Caco-2 (cell line): ENCODE data around the gene ZC3HAV1. TPM values are rescaled to one million over a fixed set of nuclear protein-coding genes. Genes with fewer than 3 reads are reported as not detected.
"Not testable (repeated sequence)": the region's sequence is repeated elsewhere in the genome, so short reads cannot be mapped to it uniquely, and the experiment has no call there.

Experiments
- BruUV-seq: library from RNA; stranded (reverse); fragments of 400-500 nt; replicated peaks from 2 replicates; lab custom pipeline; 2021; lab: Mats Ljungman, UMichigan
- CTCF ChIA-PET: fragments of 300-600 bp; sonication (Branson Sonifier 250); formaldehyde crosslinking; loops from one replicate; lab custom pipeline; 2022; ENCODE audit warnings: antibody characterized with exemption; lab: Charles Lee
- POLR2A ChIA-PET: fragments of 300-600 bp; sonication (Branson Sonifier 250); formaldehyde crosslinking; loops from one replicate; lab custom pipeline; 2022; ENCODE audit warnings: antibody characterized with exemption; lab: Charles Lee
- DNase-seq, 2 experiments: peaks; one replicate each; pipeline versions ENCODE4 v3.0.0 to v3.0.0-alpha.2; 2020 to 2022
- H3K27me3 ChIP-seq: replicated peaks from 2 replicates; pipeline ENCODE4 v1.6.0; 2011; ENCODE audit warnings: low read length; ENCODE audit not compliant: control insufficient read depth, insufficient read depth
- H3K36me3 ChIP-seq: 2 replicates; pipeline ENCODE4 v1.5.1; 2011; ENCODE audit warnings: low read length; ENCODE audit not compliant: control insufficient read depth, insufficient read depth
- H3K4me1 ChIP-seq: fragments of 250-450 bp; sonication (Bioruptor Pico); 2 replicates; pipeline ENCODE4 v1.5.1; 2020; ENCODE audit warnings: mild to moderate bottlenecking
- H3K4me3 ChIP-seq: 2 replicates; pipeline ENCODE4 v1.5.1; 2011; ENCODE audit warnings: low read depth, mild to moderate bottlenecking, control low read depth, low read length
- H3K9me3 ChIP-seq: fragments of 250-450 bp; sonication (Bioruptor Pico); 2 replicates; pipeline ENCODE4 v1.5.1; 2020; ENCODE audit warnings: mild to moderate bottlenecking, moderate library complexity
- H3K27ac Mint-ChIP-seq: one replicate; pipeline ENCODE4 v1.8.0; 2022; ENCODE audit warnings: mixed read lengths; ENCODE audit not compliant: unreplicated experiment
- H3K27me3 Mint-ChIP-seq: one replicate; pipeline ENCODE4 v1.8.0; 2022; ENCODE audit warnings: mixed read lengths; ENCODE audit not compliant: insufficient read depth, unreplicated experiment
- H3K36me3 Mint-ChIP-seq: one replicate; pipeline ENCODE4 v1.8.0; 2022; ENCODE audit warnings: mild to moderate bottlenecking, mixed read lengths; ENCODE audit not compliant: insufficient read depth, unreplicated experiment
- H3K4me1 Mint-ChIP-seq: one replicate; pipeline ENCODE4 v1.8.0; 2022; ENCODE audit warnings: low read depth, mixed read lengths; ENCODE audit not compliant: unreplicated experiment
- H3K4me3 Mint-ChIP-seq: one replicate; pipeline ENCODE4 v1.8.0; 2022; ENCODE audit warnings: mild to moderate bottlenecking, moderate library complexity, mixed read lengths; ENCODE audit not compliant: unreplicated experiment
- H3K9me3 Mint-ChIP-seq: one replicate; pipeline ENCODE4 v1.8.0; 2022; ENCODE audit warnings: mixed read lengths; ENCODE audit not compliant: unreplicated experiment
- intact Hi-C: fragments of 100-400 bp; cut with micrococcal nuclease; formaldehyde crosslinking; loops from one replicate; pipeline ENCODE4 v1.10.0; 2022; ENCODE audit not compliant: unreplicated experiment
- total RNA-seq: library from RNA; stranded (reverse); gene quantifications from 2 replicates; pipeline ENCODE4 v1.2.3, GENCODE V29; 2022
- TF ChIP-seq, protein P1 (sequence below), 2 experiments: fragments of 200-600 bp in 1 of 2; IDR thresholded peaks; 1 replicate in 1 of 2; 2 replicates in 1 of 2; pipeline versions ENCODE4 v1.5.1 to v1.8.0; 2011 to 2022; ENCODE audit warnings: antibody characterized with exemption in 1 of 2, control low read depth in 1 of 2, inconsistent platforms in 1 of 2, low read depth in 1 of 2, low read length in 1 of 2, mild to moderate bottlenecking in 1 of 2, moderate library complexity in 1 of 2; ENCODE audit not compliant: insufficient read depth in 1 of 2, severe bottlenecking in 1 of 2, unreplicated experiment in 1 of 2

The ZC3HAV1 gene
- total RNA-seq, 1 experiment from 2014 or later: 30.8 TPM

GRCh38 chr7:139029353-139029752 is 80.2 kb downstream of the ZC3HAV1 start:
- no TSS peak for BruUV-seq
- H3K27ac Mint-ChIP-seq: peak overlapping the region; percentile 27
- no peaks in the 10 kb centered on the region for H3K9me3 Mint-ChIP-seq
- Histone ChIP-seq H3K9me3 (no peaks in the 10 kb centered on the region), H3K4me3 (no peak overlapping the region), H3K36me3 (peaks cover 1% of the 10 kb centered on the region; the same call in 1 of the 2 replicates), H3K4me1 (peaks cover 4% of the 10 kb centered on the region), H3K27me3 (no peaks in the 10 kb centered on the region)
- H3K4me3 Mint-ChIP-seq: no peak overlapping the region
- H3K27me3 Mint-ChIP-seq: no peaks in the 10 kb centered on the region
- DNase-seq: no peak
- H3K4me1 Mint-ChIP-seq: no peaks in the 10 kb centered on the region
- intact Hi-C loops: no loop called here
- H3K36me3 Mint-ChIP-seq: peaks cover 76% of the 10 kb centered on the region
- POLR2A ChIA-PET: no interaction called here
- CTCF ChIA-PET: no interaction called here
- TF ChIP-seq, protein P1, sequence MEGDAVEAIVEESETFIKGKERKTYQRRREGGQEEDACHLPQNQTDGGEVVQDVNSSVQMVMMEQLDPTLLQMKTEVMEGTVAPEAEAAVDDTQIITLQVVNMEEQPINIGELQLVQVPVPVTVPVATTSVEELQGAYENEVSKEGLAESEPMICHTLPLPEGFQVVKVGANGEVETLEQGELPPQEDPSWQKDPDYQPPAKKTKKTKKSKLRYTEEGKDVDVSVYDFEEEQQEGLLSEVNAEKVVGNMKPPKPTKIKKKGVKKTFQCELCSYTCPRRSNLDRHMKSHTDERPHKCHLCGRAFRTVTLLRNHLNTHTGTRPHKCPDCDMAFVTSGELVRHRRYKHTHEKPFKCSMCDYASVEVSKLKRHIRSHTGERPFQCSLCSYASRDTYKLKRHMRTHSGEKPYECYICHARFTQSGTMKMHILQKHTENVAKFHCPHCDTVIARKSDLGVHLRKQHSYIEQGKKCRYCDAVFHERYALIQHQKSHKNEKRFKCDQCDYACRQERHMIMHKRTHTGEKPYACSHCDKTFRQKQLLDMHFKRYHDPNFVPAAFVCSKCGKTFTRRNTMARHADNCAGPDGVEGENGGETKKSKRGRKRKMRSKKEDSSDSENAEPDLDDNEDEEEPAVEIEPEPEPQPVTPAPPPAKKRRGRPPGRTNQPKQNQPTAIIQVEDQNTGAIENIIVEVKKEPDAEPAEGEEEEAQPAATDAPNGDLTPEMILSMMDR (IDR thresholded peaks at IDR 0.05; ENCODE audit: insufficient read depth in 1 of 2, low read depth in 1 of 2, low read length in 1 of 2, severe bottlenecking in 1 of 2, unreplicated experiment in 1 of 2): no peak

DNA sequence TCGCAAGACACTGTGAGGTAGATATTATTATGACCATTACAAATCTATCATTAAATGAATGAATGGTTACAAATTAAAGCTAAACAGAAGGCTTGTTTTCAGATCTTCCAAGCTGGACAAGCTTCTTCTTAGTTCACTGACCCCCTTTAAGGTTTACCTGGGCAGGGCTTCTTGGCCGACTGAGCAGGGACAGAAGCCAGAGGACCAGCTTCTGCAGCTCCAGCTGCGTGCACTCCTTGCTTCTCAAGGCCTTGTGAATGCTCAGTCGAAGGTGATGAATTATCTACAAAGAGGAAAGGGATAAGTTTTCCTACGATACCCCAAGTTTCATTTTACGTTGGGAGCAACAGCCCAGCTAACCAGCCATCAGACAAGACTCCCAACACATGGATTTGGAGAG is 83.0 kb downstream of the ZC3HAV1 start:
- no peaks in the 10 kb centered on the region for H3K9me3 Mint-ChIP-seq
- H3K27ac Mint-ChIP-seq: no peak overlapping the region
- peaks cover 78% of the 10 kb centered on the region for H3K36me3 Mint-ChIP-seq
- H3K4me3 Mint-ChIP-seq: no peak overlapping the region
- H3K4me1 ChIP-seq: no peaks in the 10 kb centered on the region
- H3K4me3 ChIP-seq: no peak overlapping the region
- peaks cover 1% of the 10 kb centered on the region; the same call in 1 of the 2 replicates for H3K36me3 ChIP-seq
- H3K27me3 Mint-ChIP-seq: no peaks in the 10 kb centered on the region
- TF ChIP-seq, protein P1 (IDR thresholded peaks at IDR 0.05; ENCODE audit: insufficient read depth in 1 of 2, low read depth in 1 of 2, low read length in 1 of 2, severe bottlenecking in 1 of 2, unreplicated experiment in 1 of 2): no peak
- peaks cover 7% of the 10 kb centered on the region for H3K4me1 Mint-ChIP-seq
- ChIA-PET POLR2A (no interaction called here), CTCF (no interaction called here)
- intact Hi-C loops: no loop called here
- BruUV-seq: no TSS peak
- no peaks in the 10 kb centered on the region for H3K9me3 ChIP-seq
- H3K27me3 ChIP-seq: no peaks in the 10 kb centered on the region
- no peak for DNase-seq

DNA sequence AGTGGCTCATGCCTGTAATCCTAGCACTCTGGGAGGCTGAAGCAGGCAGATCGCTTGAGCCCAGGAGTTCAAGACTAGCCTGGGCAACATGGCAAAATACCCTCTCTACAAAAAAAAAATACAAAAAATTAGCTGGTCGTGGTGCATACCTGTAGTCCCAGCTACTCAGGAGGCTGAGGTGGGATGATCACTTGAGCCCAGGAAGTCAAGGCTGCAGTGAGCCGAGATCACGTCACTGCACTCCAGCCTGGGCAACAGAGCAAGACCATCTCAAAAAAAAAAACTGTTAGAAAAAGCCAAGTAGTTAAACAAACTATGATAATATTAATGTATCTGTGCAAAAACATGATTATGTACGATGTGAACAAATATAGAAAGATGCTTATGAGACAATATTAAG is 83.7 kb downstream of the ZC3HAV1 start:
- H3K4me3 ChIP-seq, H3K36me3 ChIP-seq, DNase-seq, H3K4me3 Mint-ChIP-seq, intact Hi-C loops, H3K4me1 ChIP-seq, CTCF ChIA-PET, H3K4me1 Mint-ChIP-seq, H3K27ac Mint-ChIP-seq, H3K9me3 ChIP-seq, H3K27me3 Mint-ChIP-seq, H3K27me3 ChIP-seq, H3K9me3 Mint-ChIP-seq, BruUV-seq: not testable (repeated sequence)
- POLR2A ChIA-PET: interaction anchor here (0.6 kb wide), 1 partner anchor 267 kb away, joined by 4 read pairs; no protein-coding TSS in a partner anchor
- H3K36me3 Mint-ChIP-seq: peaks cover 71% of the 10 kb centered on the region

DNA sequence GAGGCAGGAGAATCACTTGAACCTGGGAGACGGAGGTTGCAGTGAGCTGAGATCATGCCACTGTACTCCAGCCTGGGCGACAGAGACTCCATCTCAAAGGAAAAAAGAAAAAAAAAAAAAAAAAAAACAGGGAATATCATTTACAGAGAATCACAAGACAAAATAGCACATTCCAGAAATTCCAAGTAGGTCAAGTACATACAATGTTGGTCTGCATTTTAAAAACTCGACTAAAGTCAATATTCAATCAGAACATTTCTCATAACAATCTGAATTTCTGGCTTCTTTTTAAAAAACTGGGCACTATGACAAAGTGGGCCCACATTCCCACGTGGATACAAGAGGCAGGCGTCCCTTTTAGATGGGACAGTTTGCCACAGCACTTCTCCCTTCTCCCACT is 86.4 kb downstream of the ZC3HAV1 start:
- H3K9me3 Mint-ChIP-seq: no peaks in the 10 kb centered on the region
- H3K27me3 ChIP-seq: no peaks in the 10 kb centered on the region
- H3K27me3 Mint-ChIP-seq: no peaks in the 10 kb centered on the region
- H3K4me3 ChIP-seq: no peak overlapping the region
- H3K4me3 Mint-ChIP-seq: no peak overlapping the region
- no TSS peak for BruUV-seq
- H3K4me1 ChIP-seq: no peaks in the 10 kb centered on the region
- H3K36me3 Mint-ChIP-seq: peaks cover 61% of the 10 kb centered on the region
- CTCF ChIA-PET: no interaction called here
- no peak for DNase-seq
- TF ChIP-seq, protein P1 (IDR thresholded peaks at IDR 0.05; ENCODE audit: insufficient read depth in 1 of 2, low read depth in 1 of 2, low read length in 1 of 2, severe bottlenecking in 1 of 2, unreplicated experiment in 1 of 2): no peak
- H3K4me1 Mint-ChIP-seq: peaks cover 7% of the 10 kb centered on the region
- intact Hi-C loops: no loop called here
- POLR2A ChIA-PET: no interaction called here
- H3K9me3 ChIP-seq: no peaks in the 10 kb centered on the region
- H3K36me3 ChIP-seq: no peaks in the 10 kb centered on the region; the same call in 1 of the 2 replicates
- H3K27ac Mint-ChIP-seq: no peak overlapping the region
